Body of pancreas (tissue), 4 donors: Measurements from ENCODE around the gene ALDH1A3.

Source experiments
- CTCF ChIP-seq, 7 experiments: fragments of 450-650 bp in 4 of 7; fragments of 200-600 bp in 3 of 7; sonication (generic) in 3 of 7; IDR thresholded peaks; one replicate each; pipeline ENCODE4 v1.5.1; 2016 to 2019; ENCODE audit warnings: antibody characterized with exemption in 7 of 7
- POLR2A ChIP-seq, 3 donors: fragments of 450-650 bp; IDR thresholded peaks; one replicate each; pipeline ENCODE4 v1.6.1; 2016; ENCODE audit warnings: antibody characterized with exemption in 3 of 3, mild to moderate bottlenecking in 2 of 3

- no peak for TF ChIP-seq CTCF (IDR thresholded peaks at IDR 0.05)
- no peak for TF ChIP-seq POLR2A (IDR thresholded peaks at IDR 0.05)
Measured at GRCh38 chr15:100947760-100948429, 68.3 kb downstream of the ALDH1A3 start.
